ENCODE results near the gene NUBP1. TPM values are rescaled to one million over a fixed set of nuclear protein-coding genes. Genes with fewer than 3 reads are reported as not detected.
A peak's percentile ranks its signal among the peaks of the same experiment; 100 is the strongest.

Gene NUBP1
- total RNA-seq, 1 experiment from 2014 or later = 25.4 TPM

DNA sequence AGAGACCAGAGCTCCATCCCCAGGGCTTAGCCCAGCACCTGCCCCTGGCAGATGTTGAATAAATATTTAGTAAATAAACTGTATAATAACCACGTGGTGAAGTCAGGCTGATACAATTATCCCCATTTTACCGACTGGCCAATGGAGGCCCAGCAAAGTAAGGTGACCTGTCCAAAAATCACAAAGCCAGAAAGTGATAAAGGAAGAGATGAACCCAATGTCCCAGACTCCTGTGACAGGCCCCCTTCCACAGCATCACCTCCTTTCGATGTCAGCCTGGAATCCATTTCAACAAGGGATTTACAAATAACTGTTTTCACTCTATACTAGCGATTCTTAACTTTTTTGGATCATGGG, 69.4 kb downstream of the NUBP1 start (continued):
- TF ChIP-seq PRDM15 (CRISPR knock-in tag; IDR thresholded peaks at IDR 0.05) (no peak), SMAD4 (CRISPR knock-in tag; IDR thresholded peaks at IDR 0.05) (no peak), ZNF219 (CRISPR knock-in tag; IDR thresholded peaks at IDR 0.05; ENCODE audit: borderline replicate concordance) (no peak)

- Mint-ChIP-seq H3K4me3 (peak overlapping the region; percentile 69), H3K27ac (no peak overlapping the region), H3K36me3 (no peaks in the 10 kb centered on the region), H3K9me3 (no peaks in the 10 kb centered on the region), H3K4me1 (peaks cover 9% of the 10 kb centered on the region), H3K27me3 (ENCODE audit: low read depth) (peaks cover 10% of the 10 kb centered on the region)
- CTCF ChIA-PET = interaction anchor here (0.6 to 1.7 kb wide), 3 partner anchors 101 to 440 kb away, joined by 3 to 10 read pairs (median 3); no protein-coding TSS in a partner anchor
- TF ChIP-seq PRDM15 (CRISPR knock-in tag; IDR thresholded peaks at IDR 0.05) (no peak), GTF2I (CRISPR knock-in tag; conservative IDR thresholded peaks at IDR 0.05) (peak; percentile 85), ESRRA (CRISPR knock-in tag; IDR thresholded peaks at IDR 0.05; ENCODE audit: borderline replicate concordance) (no peak)
- POLR2A ChIA-PET = interaction anchor here (0.6 to 1.3 kb wide), 3 partner anchors 14 to 74 kb away, joined by 3 read pairs; partner anchors contain the start of gene NUBP1
- DNase-seq (ENCODE audit: low spot score) (no peak), ATAC-seq (no peak)
Measured at GRCh38 chr16:10817514-10817913, 73.9 kb downstream of the NUBP1 start.

- Mint-ChIP-seq H3K36me3 (no peaks in the 10 kb centered on the region), H3K27me3 (ENCODE audit: low read depth) (peaks cover 10% of the 10 kb centered on the region), H3K27ac (no peak within 1 kb of the TSS), H3K4me1 (peaks cover 9% of the 10 kb centered on the region), H3K4me3 (peak within 1 kb of the TSS; percentile 69), H3K9me3 (no peaks in the 10 kb centered on the region)
- CTCF ChIA-PET = interaction anchor here (1.5 to 1.7 kb wide), 2 partner anchors 101 to 136 kb away, joined by 3 to 10 read pairs; no protein-coding TSS in a partner anchor
- POLR2A ChIA-PET = interaction anchor here (0.6 to 1.3 kb wide), 3 partner anchors 15 to 75 kb away, joined by 3 read pairs; partner anchors contain the start of gene NUBP1
- peak; percentile 85 for ATAC-seq
- peak; percentile 65 for DNase-seq (ENCODE audit: low spot score)
- TF ChIP-seq ESRRA (CRISPR knock-in tag; IDR thresholded peaks at IDR 0.05; ENCODE audit: borderline replicate concordance) = no peak
- no peak for TF ChIP-seq MXD4 (CRISPR knock-in tag; IDR thresholded peaks at IDR 0.05; ENCODE audit: borderline replicate concordance)
- no peak for TF ChIP-seq CREB1 (CRISPR knock-in tag; IDR thresholded peaks at IDR 0.05)
- no peak for TF ChIP-seq NR2C2 (CRISPR knock-in tag; IDR thresholded peaks at IDR 0.05)
- peak; percentile 49; the same call in 1 of the 2 replicates for TF ChIP-seq MAX (CRISPR knock-in tag; IDR thresholded peaks at IDR 0.05)
- 0 out of 2 replicates have a peak, but pooled peaks have one; percentile 39 for TF ChIP-seq HMGXB4 (CRISPR knock-in tag; IDR thresholded peaks at IDR 0.05)
- no peak for TF ChIP-seq ETV6 (CRISPR knock-in tag; IDR thresholded peaks at IDR 0.05)
- no peak for TF ChIP-seq PREB (CRISPR knock-in tag; IDR thresholded peaks at IDR 0.05; ENCODE audit: borderline replicate concordance)
- TF ChIP-seq CBFB (CRISPR knock-in tag; IDR thresholded peaks at IDR 0.05; ENCODE audit: low read depth) = no peak
- TF ChIP-seq SOX15 (CRISPR knock-in tag; IDR thresholded peaks at IDR 0.05) = no peak
- TF ChIP-seq, protein P1, sequence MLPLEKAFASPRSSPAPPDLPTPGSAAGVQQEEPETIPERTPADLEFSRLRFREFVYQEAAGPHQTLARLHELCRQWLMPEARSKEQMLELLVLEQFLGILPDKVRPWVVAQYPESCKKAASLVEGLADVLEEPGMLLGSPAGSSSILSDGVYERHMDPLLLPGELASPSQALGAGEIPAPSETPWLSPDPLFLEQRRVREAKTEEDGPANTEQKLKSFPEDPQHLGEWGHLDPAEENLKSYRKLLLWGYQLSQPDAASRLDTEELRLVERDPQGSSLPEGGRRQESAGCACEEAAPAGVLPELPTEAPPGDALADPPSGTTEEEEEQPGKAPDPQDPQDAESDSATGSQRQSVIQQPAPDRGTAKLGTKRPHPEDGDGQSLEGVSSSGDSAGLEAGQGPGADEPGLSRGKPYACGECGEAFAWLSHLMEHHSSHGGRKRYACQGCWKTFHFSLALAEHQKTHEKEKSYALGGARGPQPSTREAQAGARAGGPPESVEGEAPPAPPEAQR (CRISPR knock-in tag; IDR thresholded peaks at IDR 0.05) = no peak
Measured at GRCh38 chr16:10817963-10818941, 74.6 kb downstream of the NUBP1 start, which contains the start of gene TVP23A. Gene TVP23A, minus strand, starts transcription at chr16:10818794. Its CDS starts 301 bp downstream, at chr16:10818493.
